ENCODE data around the gene ALKBH7.

- no peak for TF ChIP-seq PATZ1 (CRISPR knock-in tag; IDR thresholded peaks at IDR 0.05; ENCODE audit: borderline replicate concordance)
- TF ChIP-seq SNAI2 (CRISPR knock-in tag; IDR thresholded peaks at IDR 0.05), result no peak
- no peak for TF ChIP-seq ZFP30 (CRISPR knock-in tag; IDR thresholded peaks at IDR 0.05)
- no peak for TF ChIP-seq OSR1 (CRISPR knock-in tag; IDR thresholded peaks at IDR 0.05)
- TF ChIP-seq ZNF565 (CRISPR knock-in tag; conservative IDR thresholded peaks at IDR 0.05; ENCODE audit: low read depth), result no peak
These were observed 14.8 kb downstream of the ALKBH7 start for GRCh38 chr19:6387372-6387771.

Data from SK-N-SH treated with all-trans-retinoic acid at 6 μM for 48 hours (cell line).